Panc1 (cell line): ENCODE data around the gene YPEL1. TPM values are rescaled to one million over a fixed set of nuclear protein-coding genes. Genes with fewer than 3 reads are reported as not detected.
"Not testable (repeated sequence)": the region's sequence is repeated elsewhere in the genome, so short reads cannot be mapped to it uniquely, and the experiment has no call there.

ENCODE experiments used
- ATAC-seq: fragments of 200-7000 bp; cut with Tn5 transposase; 2 replicates; pipeline ENCODE4 v1.9.1; 2020; ENCODE audit warnings: mild to moderate bottlenecking, moderate library complexity
- BruUV-seq: library from RNA; stranded (reverse); fragments of 400-500 nt; replicated peaks from 2 replicates; lab custom pipeline; 2021; lab: Mats Ljungman, UMichigan
- CTCF ChIA-PET: fragments of 300-600 bp; sonication (Branson Sonifier 250); formaldehyde crosslinking; loops from one replicate; lab custom pipeline; 2022; ENCODE audit warnings: antibody characterized with exemption; lab: Charles Lee
- POLR2A ChIA-PET: fragments of 300-600 bp; sonication (Branson Sonifier 250); formaldehyde crosslinking; loops from one replicate; lab custom pipeline; 2022; ENCODE audit warnings: antibody characterized with exemption; lab: Charles Lee
- DNase-seq: peaks from one replicate; pipeline ENCODE4 v3.0.0-alpha.2; 2010; ENCODE audit warnings: low read depth, low spot score
- H3K27ac ChIP-seq: 2 replicates; pipeline ENCODE4 v1.5.1; 2011; ENCODE audit warnings: mild to moderate bottlenecking, low read length, inconsistent platforms
- H3K27me3 ChIP-seq: fragments of 200-500 bp; sonication (Bioruptor generic); 2 replicates; pipeline ENCODE4 v1.6.0; 2014; ENCODE audit warnings: low read length, inconsistent platforms; ENCODE audit not compliant: control insufficient read depth, insufficient read depth
- H3K36me3 ChIP-seq: fragments of 200-500 bp; sonication (Bioruptor generic); 2 replicates; pipeline ENCODE4 v1.5.1; 2014; ENCODE audit warnings: inconsistent platforms, mild to moderate bottlenecking, low read length, moderate library complexity; ENCODE audit not compliant: control insufficient read depth, insufficient read depth
- H3K4me1 ChIP-seq: 2 replicates; pipeline ENCODE4 v1.5.1; 2011; ENCODE audit warnings: inconsistent platforms, mild to moderate bottlenecking, low read length, moderate library complexity; ENCODE audit not compliant: control insufficient read depth, insufficient read depth
- H3K4me3 ChIP-seq, 2 experiments: 2 replicates each; pipeline ENCODE4 v1.5.1; 2011 to 2012; ENCODE audit warnings: low read depth in 2 of 2, low read length in 2 of 2, mild to moderate bottlenecking in 2 of 2, inconsistent platforms in 1 of 2, moderate library complexity in 1 of 2
- H3K9me3 ChIP-seq: fragments of 200-500 bp; sonication (Bioruptor generic); 2 replicates; pipeline ENCODE4 v1.5.1; 2014; ENCODE audit warnings: low read depth, mild to moderate bottlenecking, inconsistent platforms, low read length, moderate library complexity; ENCODE audit not compliant: control insufficient read depth, insufficient read depth
- POLR2AphosphoS5 ChIP-seq: IDR thresholded peaks from 2 replicates; pipeline ENCODE4 v1.6.1; 2012; ENCODE audit warnings: mild to moderate bottlenecking, low read depth, low read length, moderate library complexity
- SIN3A ChIP-seq: IDR thresholded peaks from 2 replicates; pipeline ENCODE4 v1.6.1; 2012; ENCODE audit warnings: low read depth, mild to moderate bottlenecking, low read length, moderate library complexity, borderline replicate concordance; ENCODE audit not compliant: insufficient read depth
- TCF7L2 ChIP-seq: IDR thresholded peaks from 2 replicates; pipeline ENCODE4 v1.6.1; 2011; ENCODE audit warnings: mild to moderate bottlenecking, low read depth, low read length, inconsistent platforms
- in situ Hi-C: cut with HindIII; loops from 2 replicates; pipeline ENCODE4 v1.10.0; 2016; ENCODE audit warnings: low sequenced_read_pairs, low pct_unique_long_range_greater_than_20kb
- intact Hi-C: fragments of 100-400 bp; cut with micrococcal nuclease; formaldehyde crosslinking; loops from one replicate; pipeline ENCODE4 v1.10.0; 2022; ENCODE audit not compliant: unreplicated experiment
- total RNA-seq: library from RNA; stranded (reverse); gene quantifications from one replicate; pipeline ENCODE4 v1.2.1, GENCODE V29; 2021; ENCODE audit not compliant: unreplicated experiment
- TF ChIP-seq, protein P1 (sequence below), 2 experiments: IDR thresholded peaks; 2 replicates each; pipeline ENCODE4 v1.6.1; 2011 to 2012; ENCODE audit warnings: low read depth in 2 of 2, control low read depth in 1 of 2, low read length in 1 of 2, mild to moderate bottlenecking in 1 of 2, moderate library complexity in 1 of 2; ENCODE audit not compliant: insufficient read depth in 1 of 2
- TF ChIP-seq, protein P2 (sequence below): fragments of 450-650 bp; IDR thresholded peaks from 2 replicates; pipeline ENCODE4 v1.5.1; 2017; ENCODE audit warnings: mild to moderate bottlenecking

The YPEL1 gene
- total RNA-seq, 1 experiment from 2014 or later: 4.0 TPM

DNA sequence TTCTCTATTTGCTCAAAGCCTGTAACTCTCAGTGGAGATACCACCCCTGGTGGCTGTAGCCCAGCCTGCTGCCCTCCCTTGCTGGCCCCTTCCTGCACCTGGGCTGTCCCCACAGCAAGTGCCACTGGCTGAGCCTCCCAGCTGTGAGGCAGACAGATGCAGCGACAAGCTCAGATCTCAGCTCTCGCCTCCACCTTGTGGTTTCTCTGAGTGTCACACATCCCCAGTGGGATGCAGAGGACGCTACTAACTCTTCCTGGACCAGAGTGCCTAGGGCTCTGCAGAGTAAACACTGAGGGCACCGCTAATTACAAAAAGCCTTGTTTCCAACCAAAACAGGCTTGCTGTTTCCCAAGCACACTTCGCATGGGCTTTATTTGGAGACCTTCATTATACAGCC is 8.9 kb downstream of the YPEL1 start:
- Histone ChIP-seq H3K27me3 (no peaks in the 10 kb centered on the region), H3K27ac (no peak overlapping the region), H3K9me3 (no peaks in the 10 kb centered on the region), H3K4me3 (no peak overlapping the region), H3K36me3 (no peaks in the 10 kb centered on the region), H3K4me1 (no peaks in the 10 kb centered on the region)
- no TSS peak for BruUV-seq
- CTCF ChIA-PET: interaction anchor here (0.6 to 0.8 kb wide), 2 partner anchors 17 to 29 kb away, joined by 3 to 4 read pairs; no protein-coding TSS in a partner anchor
- intact Hi-C loops: no loop called here
- POLR2A ChIA-PET: no interaction called here
- DNase-seq: no peak
- TF ChIP-seq POLR2AphosphoS5: no peak
- peak; percentile 93 for ATAC-seq
- in situ Hi-C loops: no loop called here

DNA sequence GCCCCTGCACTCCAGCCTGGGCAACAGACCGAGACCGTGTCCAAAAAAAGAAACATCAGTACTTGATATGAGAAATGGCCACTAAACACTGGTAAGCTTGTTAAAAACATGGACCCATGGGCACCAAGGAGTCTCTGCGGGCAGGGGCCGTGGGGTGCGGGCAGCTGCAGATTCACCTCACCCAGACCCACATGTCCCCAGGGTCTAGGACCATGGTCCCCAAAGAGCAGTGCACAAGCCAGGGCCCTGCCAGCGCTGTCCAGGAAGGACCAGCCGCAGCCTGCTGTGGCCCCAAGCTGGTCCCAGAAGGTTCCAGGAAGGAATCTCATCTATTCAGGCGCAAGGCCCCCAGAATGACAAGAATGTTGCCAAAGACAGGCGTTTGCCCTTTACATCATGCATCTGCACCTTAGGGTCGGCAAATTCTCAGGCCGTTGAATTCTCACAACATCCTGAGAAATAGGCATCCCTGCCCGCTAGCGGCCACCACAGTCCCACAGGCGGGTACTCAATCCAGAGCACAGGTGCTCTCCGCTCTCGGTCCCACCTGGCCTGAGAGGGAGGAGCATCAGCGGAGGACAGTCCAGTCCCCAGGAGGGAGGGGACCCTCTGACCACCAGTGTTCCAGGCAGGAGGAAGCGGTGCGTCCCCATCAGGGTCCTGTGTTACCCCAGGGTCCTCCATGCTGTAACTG is 9.5 kb downstream of the YPEL1 start:
- in situ Hi-C loops (no loop called here), intact Hi-C loops (no loop called here)
- no peaks in the 10 kb centered on the region for H3K36me3 ChIP-seq
- no peaks in the 10 kb centered on the region for H3K27me3 ChIP-seq
- TF ChIP-seq SIN3A (no peak), TCF7L2 (no peak), POLR2AphosphoS5 (no peak)
- TF ChIP-seq, protein P1, sequence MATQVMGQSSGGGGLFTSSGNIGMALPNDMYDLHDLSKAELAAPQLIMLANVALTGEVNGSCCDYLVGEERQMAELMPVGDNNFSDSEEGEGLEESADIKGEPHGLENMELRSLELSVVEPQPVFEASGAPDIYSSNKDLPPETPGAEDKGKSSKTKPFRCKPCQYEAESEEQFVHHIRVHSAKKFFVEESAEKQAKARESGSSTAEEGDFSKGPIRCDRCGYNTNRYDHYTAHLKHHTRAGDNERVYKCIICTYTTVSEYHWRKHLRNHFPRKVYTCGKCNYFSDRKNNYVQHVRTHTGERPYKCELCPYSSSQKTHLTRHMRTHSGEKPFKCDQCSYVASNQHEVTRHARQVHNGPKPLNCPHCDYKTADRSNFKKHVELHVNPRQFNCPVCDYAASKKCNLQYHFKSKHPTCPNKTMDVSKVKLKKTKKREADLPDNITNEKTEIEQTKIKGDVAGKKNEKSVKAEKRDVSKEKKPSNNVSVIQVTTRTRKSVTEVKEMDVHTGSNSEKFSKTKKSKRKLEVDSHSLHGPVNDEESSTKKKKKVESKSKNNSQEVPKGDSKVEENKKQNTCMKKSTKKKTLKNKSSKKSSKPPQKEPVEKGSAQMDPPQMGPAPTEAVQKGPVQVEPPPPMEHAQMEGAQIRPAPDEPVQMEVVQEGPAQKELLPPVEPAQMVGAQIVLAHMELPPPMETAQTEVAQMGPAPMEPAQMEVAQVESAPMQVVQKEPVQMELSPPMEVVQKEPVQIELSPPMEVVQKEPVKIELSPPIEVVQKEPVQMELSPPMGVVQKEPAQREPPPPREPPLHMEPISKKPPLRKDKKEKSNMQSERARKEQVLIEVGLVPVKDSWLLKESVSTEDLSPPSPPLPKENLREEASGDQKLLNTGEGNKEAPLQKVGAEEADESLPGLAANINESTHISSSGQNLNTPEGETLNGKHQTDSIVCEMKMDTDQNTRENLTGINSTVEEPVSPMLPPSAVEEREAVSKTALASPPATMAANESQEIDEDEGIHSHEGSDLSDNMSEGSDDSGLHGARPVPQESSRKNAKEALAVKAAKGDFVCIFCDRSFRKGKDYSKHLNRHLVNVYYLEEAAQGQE (IDR thresholded peaks at IDR 0.05; ENCODE audit: insufficient read depth in 1 of 2, low read depth in 2 of 2, low read length in 1 of 2): no peak
- TF ChIP-seq, protein P2, sequence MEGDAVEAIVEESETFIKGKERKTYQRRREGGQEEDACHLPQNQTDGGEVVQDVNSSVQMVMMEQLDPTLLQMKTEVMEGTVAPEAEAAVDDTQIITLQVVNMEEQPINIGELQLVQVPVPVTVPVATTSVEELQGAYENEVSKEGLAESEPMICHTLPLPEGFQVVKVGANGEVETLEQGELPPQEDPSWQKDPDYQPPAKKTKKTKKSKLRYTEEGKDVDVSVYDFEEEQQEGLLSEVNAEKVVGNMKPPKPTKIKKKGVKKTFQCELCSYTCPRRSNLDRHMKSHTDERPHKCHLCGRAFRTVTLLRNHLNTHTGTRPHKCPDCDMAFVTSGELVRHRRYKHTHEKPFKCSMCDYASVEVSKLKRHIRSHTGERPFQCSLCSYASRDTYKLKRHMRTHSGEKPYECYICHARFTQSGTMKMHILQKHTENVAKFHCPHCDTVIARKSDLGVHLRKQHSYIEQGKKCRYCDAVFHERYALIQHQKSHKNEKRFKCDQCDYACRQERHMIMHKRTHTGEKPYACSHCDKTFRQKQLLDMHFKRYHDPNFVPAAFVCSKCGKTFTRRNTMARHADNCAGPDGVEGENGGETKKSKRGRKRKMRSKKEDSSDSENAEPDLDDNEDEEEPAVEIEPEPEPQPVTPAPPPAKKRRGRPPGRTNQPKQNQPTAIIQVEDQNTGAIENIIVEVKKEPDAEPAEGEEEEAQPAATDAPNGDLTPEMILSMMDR: no peak
- no peak overlapping the region for H3K4me3 ChIP-seq
- ChIA-PET CTCF (interaction anchor here (0.6 to 0.8 kb wide), 2 partner anchors 18 to 28 kb away, joined by 3 to 4 read pairs; no protein-coding TSS in a partner anchor), POLR2A (no interaction called here)
- no peak for DNase-seq
- no TSS peak for BruUV-seq
- no peaks in the 10 kb centered on the region for H3K4me1 ChIP-seq
- H3K9me3 ChIP-seq: no peaks in the 10 kb centered on the region
- ATAC-seq: peak; percentile 42; the same call in 1 of the 2 replicates
- H3K27ac ChIP-seq: no peak overlapping the region

DNA sequence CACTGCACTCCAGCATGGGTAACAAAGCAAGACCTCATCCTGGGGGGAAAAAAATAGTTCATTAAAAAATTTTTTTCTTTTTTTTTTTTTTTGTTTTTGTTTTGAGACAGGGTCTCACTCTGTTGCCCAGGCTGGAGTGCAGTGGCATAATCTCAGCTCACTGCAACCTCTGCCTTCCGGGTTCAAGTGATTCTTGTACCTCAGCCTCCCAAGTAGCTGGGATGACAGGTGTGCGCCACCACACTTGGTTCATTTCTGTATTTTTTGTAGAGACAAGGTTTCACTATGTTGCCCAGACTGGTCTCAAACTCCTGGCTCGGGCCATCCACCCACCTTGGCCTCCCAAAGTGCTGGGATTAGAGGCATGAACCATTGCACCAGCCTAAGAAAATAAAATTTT is 11.1 kb downstream of the YPEL1 start:
- H3K36me3 ChIP-seq, in situ Hi-C loops, ATAC-seq, intact Hi-C loops, POLR2A ChIA-PET, H3K9me3 ChIP-seq, H3K4me1 ChIP-seq, DNase-seq, H3K4me3 ChIP-seq, H3K27me3 ChIP-seq, CTCF ChIA-PET, BruUV-seq, H3K27ac ChIP-seq: not testable (repeated sequence)

DNA sequence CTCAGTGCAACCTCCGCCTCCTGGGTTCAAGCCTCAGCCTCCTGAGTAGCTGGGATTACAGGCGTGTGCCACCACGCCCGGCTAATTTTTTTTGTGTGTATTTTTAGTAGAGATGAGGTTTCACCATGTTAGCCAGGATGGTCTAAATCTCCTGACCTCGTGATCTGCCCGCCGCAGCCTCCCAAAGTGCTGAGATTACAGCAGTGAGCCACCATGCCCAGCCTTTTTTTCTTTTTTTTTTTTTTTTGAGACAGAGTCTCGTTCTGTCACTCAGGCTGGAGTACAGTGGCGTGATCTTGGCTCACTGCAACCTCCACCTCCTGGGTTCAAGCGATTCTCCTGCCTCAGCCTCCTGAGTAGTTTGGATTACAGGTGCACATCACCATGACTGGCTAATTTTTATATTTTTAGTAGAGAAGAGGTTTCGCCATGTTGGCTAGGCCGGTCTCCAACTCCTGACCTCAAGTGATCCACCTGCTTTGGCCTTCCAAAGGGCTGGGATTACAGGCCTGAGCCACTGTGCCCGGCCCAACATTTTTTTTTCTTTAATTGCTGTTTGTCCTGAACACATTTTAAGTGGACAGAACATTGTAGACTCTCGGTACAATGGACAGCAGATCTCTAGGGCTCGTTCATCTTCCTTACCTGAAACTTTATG is 14.3 kb downstream of the YPEL1 start:
- H3K9me3 ChIP-seq, DNase-seq, POLR2A ChIA-PET, H3K27ac ChIP-seq, CTCF ChIA-PET, ATAC-seq, H3K4me3 ChIP-seq, H3K4me1 ChIP-seq, BruUV-seq, H3K27me3 ChIP-seq, intact Hi-C loops, H3K36me3 ChIP-seq, in situ Hi-C loops: not testable (repeated sequence)
